Bronchial epithelial cell (primary cell): ENCODE data around the gene RBM47. TPM values are rescaled to one million over a fixed set of nuclear protein-coding genes. Genes with fewer than 3 reads are reported as not detected.

Experiments
- DNase-seq: peaks from one replicate; pipeline ENCODE4 v3.0.0-alpha.2; 2010; ENCODE audit warnings: low read depth
- FAIRE-seq: peaks from 2 replicates; lab custom pipeline; 2011; peaks lifted over from hg19 to GRCh38; lab: Jason Lieb, UNC
- H3K27me3 ChIP-seq: 2 replicates; pipeline ENCODE4 v1.5.1; 2011; ENCODE audit warnings: low read length; ENCODE audit not compliant: control insufficient read depth, insufficient read depth
- H3K36me3 ChIP-seq: 2 replicates; pipeline ENCODE4 v1.5.1; 2011; ENCODE audit warnings: low read length; ENCODE audit not compliant: control insufficient read depth, insufficient read depth
- H3K4me3 ChIP-seq: 2 replicates; pipeline ENCODE4 v1.5.1; 2011; ENCODE audit warnings: mild to moderate bottlenecking, low read depth, low read length, control low read depth
- total RNA-seq: library from RNA; depleted of rRNA; stranded (reverse); fragments of >200 nt; gene quantifications from 2 replicates; pipeline ENCODE4 v1.2.1, GENCODE V29; 2014
- TF ChIP-seq, protein P1 (sequence below): IDR thresholded peaks from 2 replicates; pipeline ENCODE4 v1.5.1; 2011; ENCODE audit warnings: mild to moderate bottlenecking, moderate library complexity, low read length, control low read depth, inconsistent platforms; ENCODE audit not compliant: insufficient read depth, severe bottlenecking

RBM47 gene
- total RNA-seq, 1 donor from 2014 or later, result 35.0 TPM

DNA sequence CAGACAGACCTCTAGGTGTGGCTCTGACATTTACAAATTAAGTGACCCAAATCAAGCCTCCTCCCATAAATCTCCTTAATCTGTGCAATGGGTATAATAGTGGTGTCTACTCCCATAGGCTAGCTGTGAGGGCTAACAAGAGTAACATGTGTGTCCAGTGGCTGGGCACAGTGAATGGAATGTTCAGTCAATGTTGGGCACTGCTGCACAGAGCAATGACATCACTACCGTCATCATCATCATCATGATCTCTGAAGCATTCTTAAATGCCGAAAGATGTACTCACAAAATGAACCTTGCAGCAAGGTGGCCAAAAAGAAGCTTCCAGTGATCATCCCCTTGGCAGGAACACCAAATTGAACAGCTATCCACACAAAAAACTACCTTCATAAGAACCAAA is 251.0 kb downstream of the RBM47 start:
- H3K27me3 ChIP-seq, result no peaks in the 10 kb centered on the region
- TF ChIP-seq, protein P1, sequence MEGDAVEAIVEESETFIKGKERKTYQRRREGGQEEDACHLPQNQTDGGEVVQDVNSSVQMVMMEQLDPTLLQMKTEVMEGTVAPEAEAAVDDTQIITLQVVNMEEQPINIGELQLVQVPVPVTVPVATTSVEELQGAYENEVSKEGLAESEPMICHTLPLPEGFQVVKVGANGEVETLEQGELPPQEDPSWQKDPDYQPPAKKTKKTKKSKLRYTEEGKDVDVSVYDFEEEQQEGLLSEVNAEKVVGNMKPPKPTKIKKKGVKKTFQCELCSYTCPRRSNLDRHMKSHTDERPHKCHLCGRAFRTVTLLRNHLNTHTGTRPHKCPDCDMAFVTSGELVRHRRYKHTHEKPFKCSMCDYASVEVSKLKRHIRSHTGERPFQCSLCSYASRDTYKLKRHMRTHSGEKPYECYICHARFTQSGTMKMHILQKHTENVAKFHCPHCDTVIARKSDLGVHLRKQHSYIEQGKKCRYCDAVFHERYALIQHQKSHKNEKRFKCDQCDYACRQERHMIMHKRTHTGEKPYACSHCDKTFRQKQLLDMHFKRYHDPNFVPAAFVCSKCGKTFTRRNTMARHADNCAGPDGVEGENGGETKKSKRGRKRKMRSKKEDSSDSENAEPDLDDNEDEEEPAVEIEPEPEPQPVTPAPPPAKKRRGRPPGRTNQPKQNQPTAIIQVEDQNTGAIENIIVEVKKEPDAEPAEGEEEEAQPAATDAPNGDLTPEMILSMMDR, result no peak
- no peaks in the 10 kb centered on the region for H3K36me3 ChIP-seq
- H3K4me3 ChIP-seq, result no peak overlapping the region
- FAIRE-seq (no peak), DNase-seq (no peak)

DNA sequence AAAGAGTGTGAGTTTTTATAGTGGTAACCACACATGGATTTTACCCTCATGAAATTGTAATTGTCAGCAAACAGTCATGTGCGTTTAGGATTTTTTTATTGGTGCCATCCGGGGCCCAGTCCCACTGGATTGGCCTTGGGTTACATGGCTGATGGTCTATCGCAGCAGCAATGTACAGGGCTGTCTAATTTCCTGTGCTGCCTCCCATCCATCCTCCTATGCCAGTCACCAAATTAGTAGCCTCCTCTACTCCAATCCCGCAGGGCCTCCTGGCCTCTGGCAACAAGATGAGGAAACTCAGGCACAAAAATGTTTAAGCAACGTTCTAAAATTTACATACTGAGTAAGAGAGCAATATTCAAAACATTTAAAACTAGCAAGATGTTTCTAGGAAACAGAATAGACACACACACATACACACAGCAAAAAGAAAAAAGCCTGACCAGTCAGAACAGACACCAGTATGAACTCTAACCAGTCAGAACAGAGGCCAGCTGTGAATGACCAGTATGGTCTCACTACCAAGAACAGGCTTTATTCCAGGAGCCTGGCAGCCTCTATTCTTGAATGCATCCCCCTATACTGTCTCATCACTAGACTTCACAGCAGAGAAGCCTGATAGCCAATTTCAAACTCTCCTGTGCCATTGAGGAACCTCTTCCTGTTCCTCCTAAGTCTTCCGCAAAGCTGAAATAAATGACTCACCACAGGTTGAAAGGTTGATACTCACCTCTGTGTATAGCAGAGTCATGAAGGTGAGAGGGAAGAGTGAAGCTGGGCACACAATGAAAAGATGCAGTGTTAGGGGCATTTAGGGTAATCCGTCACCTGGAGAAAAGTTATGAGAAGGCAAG is 251.9 kb downstream of the RBM47 start:
- peak; percentile 77 for FAIRE-seq
- DNase-seq, result peak; percentile 81
- H3K4me3 ChIP-seq, result no peak overlapping the region
- TF ChIP-seq, protein P1, result no peak
- H3K36me3 ChIP-seq, result no peaks in the 10 kb centered on the region
- H3K27me3 ChIP-seq, result no peaks in the 10 kb centered on the region

DNA sequence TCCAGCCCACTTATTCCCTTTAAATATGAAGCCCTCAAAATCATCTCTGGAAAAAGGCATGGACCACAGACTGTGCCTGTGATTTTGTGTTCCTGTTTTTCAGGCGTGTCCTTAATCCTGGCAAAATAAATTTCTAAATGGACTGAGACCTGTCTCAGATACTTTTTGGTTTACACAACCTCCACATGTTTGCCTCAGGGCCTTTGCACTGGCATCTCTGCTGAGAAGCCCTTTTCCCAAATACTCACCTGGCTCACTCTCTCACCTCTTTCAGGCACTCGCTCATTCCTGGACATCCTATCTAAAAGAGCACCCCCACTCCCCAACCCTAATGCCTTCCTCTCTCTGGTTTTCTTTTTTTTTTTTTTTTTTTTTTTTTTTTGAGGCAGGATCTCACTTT is 254.0 kb downstream of the RBM47 start:
- DNase-seq (no peak), FAIRE-seq (no peak)
- no peaks in the 10 kb centered on the region for H3K27me3 ChIP-seq
- H3K36me3 ChIP-seq, result no peaks in the 10 kb centered on the region
- TF ChIP-seq, protein P1, result no peak
- H3K4me3 ChIP-seq, result no peak overlapping the region

DNA sequence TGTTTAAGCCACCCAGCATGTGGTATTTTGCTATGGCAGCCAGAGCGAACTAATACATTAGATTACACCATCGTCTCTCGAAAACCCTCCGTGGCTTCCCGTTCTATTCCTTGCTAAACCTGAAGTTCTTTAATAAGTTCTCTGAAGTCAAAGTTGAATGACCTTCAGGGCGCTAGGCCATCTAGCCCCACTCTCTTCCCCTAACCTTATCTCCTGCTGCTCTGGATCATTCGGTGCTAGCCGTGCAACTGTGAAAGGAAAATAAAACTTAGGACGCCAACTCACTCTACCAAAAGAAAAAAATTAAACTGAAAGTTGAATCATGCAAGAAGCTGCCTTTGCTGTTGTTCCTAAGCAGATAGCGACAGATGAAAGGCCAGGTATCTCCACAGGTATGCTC is 254.6 kb downstream of the RBM47 start:
- no peaks in the 10 kb centered on the region for H3K27me3 ChIP-seq
- FAIRE-seq, result no peak
- no peaks in the 10 kb centered on the region for H3K36me3 ChIP-seq
- H3K4me3 ChIP-seq, result no peak overlapping the region
- TF ChIP-seq, protein P1, result no peak
- DNase-seq, result no peak

DNA sequence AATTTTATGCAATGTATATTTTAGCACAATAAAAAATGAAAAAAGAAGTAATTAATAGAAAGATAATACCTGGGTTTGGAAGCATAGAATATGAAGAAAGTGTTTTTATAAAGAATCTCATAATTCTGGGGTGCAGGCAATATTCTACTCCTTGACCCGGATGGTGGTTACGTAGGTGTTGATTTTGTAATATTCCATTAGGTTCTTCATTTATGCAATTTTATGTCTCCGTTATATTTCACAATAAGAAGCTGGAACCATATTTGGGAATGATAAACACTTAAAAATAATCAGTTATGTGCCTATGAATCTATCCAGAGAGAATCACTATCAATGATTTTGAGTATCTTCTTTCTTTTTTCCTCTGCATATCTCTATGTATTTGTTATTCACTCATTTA is 256.0 kb downstream of the RBM47 start:
- DNase-seq, result no peak
- TF ChIP-seq, protein P1, result no peak
- no peak overlapping the region for H3K4me3 ChIP-seq
- no peaks in the 10 kb centered on the region for H3K27me3 ChIP-seq
- no peak for FAIRE-seq
- H3K36me3 ChIP-seq, result no peaks in the 10 kb centered on the region

Other genes with a start within 250 kb of the RBM47 start
- 0.79 and 1.8 TPM in 2 replicates for gene NSUN7, start 120.1 kb upstream of the RBM47 start, total RNA-seq